ENCODE data around the gene PLCB4.

The PLCB4 gene

GRCh38 chr20:9141921-9142320 is 73.0 kb downstream of the PLCB4 start:
- DNase-seq (ENCODE audit: low read depth), result no peak
- H3K4me3 ChIP-seq (ENCODE audit: low read depth, low read length), result no peak overlapping the region
- TF ChIP-seq CTCF (IDR thresholded peaks at IDR 0.05; ENCODE audit: insufficient read depth, low read depth, low read length, missing control alignments), result no peak

- H3K4me3 ChIP-seq (ENCODE audit: low read depth, low read length), result no peak overlapping the region
- DNase-seq (ENCODE audit: low read depth), result no peak
- TF ChIP-seq CTCF (IDR thresholded peaks at IDR 0.05; ENCODE audit: insufficient read depth, low read depth, low read length, missing control alignments), result no peak
These were observed 73.9 kb downstream of the PLCB4 start for GRCh38 chr20:9142809-9143208.

GRCh38 chr20:9143926-9144325 is 75.0 kb downstream of the PLCB4 start:
- no peak for DNase-seq (ENCODE audit: low read depth)
- no peak for TF ChIP-seq CTCF (IDR thresholded peaks at IDR 0.05; ENCODE audit: insufficient read depth, low read depth, low read length, missing control alignments)
- no peak overlapping the region for H3K4me3 ChIP-seq (ENCODE audit: low read depth, low read length)

GRCh38 chr20:9144643-9145042 is 75.8 kb downstream of the PLCB4 start:
- no peak for DNase-seq (ENCODE audit: low read depth)
- H3K4me3 ChIP-seq (ENCODE audit: low read depth, low read length), result no peak overlapping the region
- TF ChIP-seq CTCF (IDR thresholded peaks at IDR 0.05; ENCODE audit: insufficient read depth, low read depth, low read length, missing control alignments), result no peak

GRCh38 chr20:9145142-9145541 is 76.3 kb downstream of the PLCB4 start:
- H3K4me3 ChIP-seq (ENCODE audit: low read depth, low read length), result no peak overlapping the region
- no peak for TF ChIP-seq CTCF (IDR thresholded peaks at IDR 0.05; ENCODE audit: insufficient read depth, low read depth, low read length, missing control alignments)

GRCh38 chr20:9146649-9147048 is 77.8 kb downstream of the PLCB4 start:
- no peak overlapping the region for H3K4me3 ChIP-seq (ENCODE audit: low read depth, low read length)
- DNase-seq (ENCODE audit: low read depth), result no peak
- no peak for TF ChIP-seq CTCF (IDR thresholded peaks at IDR 0.05; ENCODE audit: insufficient read depth, low read depth, low read length, missing control alignments)

More at GRCh38 chr20:9145142-9145541, 76.3 kb downstream of the PLCB4 start:
- DNase-seq (ENCODE audit: low read depth), result no peak

- DNase-seq (ENCODE audit: low read depth), result no peak
- TF ChIP-seq CTCF (IDR thresholded peaks at IDR 0.05; ENCODE audit: insufficient read depth, low read depth, low read length, missing control alignments), result no peak
These were observed 78.7 kb downstream of the PLCB4 start for GRCh38 chr20:9147547-9148024.

More at GRCh38 chr20:9147547-9148024, 78.7 kb downstream of the PLCB4 start:
- H3K4me3 ChIP-seq (ENCODE audit: low read depth, low read length), result no peak overlapping the region

Measured in GM12865 (cell line).